HG03039 (cell line): Measurements from ENCODE around the gene HDGFL2.

Experiments
- ATAC-seq: cut with Tn5 transposase; IDR thresholded peaks from one replicate; pipeline ENCODE4 v1.9.1; 2021; ENCODE audit warnings: mild to moderate bottlenecking, moderate library complexity; ENCODE audit not compliant: unreplicated experiment

Gene HDGFL2

DNA sequence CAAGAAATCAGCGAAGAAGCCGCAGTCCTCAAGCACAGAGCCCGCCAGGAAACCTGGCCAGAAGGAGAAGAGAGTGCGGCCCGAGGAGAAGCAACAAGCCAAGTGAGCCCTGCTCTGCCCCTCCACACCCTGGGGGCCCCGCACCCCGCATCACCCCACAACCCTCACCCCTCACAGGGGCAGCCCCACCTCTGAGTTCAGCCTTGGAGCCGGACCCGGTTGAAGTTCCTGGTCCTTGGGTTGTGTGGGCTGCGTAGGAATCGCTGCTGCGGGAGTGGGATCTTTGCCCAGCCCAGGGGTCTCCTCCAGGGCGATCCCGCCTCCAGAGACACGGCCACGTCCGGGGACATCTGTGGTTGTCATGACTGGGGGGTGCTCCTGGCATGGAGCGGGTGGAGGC, 24.2 kb downstream of the HDGFL2 start:
- no peak for ATAC-seq

DNA sequence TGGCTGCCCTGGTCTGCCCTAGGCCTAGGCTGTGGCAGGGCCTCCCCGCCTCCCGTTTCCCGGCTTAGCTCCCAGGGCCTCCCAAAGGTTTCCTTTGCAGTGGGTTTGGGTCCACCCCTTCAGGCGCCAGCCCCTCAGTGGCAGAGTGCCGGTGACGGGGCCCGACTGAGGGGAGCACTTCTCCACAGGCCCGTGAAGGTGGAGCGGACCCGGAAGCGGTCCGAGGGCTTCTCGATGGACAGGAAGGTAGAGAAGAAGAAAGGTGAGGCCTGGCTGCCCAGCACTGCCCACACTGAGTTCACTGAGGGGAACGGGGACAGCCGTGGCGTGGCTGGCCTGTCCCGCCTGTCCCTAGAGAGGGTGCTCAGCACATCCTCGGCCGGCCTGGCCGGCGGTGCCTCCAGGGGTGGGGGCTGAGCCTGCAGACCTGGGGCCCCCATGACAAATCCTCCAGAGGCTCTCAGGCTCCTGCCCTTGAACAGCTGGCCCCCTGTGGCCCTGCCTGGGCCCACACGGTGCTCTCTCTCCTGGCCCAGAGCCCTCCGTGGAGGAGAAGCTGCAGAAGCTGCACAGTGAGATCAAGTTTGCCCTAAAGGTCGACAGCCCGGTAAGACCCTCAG, 25.8 kb downstream of the HDGFL2 start:
- no peak for ATAC-seq

DNA sequence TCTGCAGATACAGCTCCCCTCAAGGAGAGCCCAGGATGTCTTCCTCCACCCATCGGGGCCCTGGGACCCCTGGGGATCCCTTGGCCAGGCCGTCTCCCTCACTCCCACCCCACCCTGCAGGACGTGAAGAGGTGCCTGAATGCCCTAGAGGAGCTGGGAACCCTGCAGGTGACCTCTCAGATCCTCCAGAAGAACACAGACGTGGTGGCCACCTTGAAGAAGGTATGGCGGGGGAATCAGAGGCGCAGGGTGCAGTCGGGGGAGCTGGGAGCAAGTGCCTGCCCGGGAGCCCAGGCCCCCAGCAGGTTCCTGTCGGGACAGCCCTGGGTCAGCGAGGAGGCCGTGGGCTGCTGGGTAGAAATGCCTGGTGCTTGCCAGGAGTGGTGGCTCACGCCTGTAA, 26.6 kb downstream of the HDGFL2 start:
- no peak for ATAC-seq

DNA sequence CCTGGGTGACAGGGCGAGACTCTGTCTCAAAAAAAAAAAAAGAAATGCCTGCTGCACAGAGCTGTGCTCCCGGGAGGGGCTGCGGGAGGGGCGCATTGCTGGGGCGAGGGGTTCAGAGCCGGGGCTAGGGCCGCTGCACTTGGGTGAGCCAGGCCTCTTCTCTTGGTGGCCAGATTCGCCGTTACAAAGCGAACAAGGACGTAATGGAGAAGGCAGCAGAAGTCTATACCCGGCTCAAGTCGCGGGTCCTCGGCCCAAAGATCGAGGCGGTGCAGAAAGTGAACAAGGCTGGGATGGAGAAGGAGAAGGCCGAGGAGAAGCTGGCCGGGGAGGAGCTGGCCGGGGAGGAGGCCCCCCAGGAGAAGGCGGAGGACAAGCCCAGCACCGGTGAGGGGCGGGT, 27.2 kb downstream of the HDGFL2 start:
- ATAC-seq: no peak

DNA sequence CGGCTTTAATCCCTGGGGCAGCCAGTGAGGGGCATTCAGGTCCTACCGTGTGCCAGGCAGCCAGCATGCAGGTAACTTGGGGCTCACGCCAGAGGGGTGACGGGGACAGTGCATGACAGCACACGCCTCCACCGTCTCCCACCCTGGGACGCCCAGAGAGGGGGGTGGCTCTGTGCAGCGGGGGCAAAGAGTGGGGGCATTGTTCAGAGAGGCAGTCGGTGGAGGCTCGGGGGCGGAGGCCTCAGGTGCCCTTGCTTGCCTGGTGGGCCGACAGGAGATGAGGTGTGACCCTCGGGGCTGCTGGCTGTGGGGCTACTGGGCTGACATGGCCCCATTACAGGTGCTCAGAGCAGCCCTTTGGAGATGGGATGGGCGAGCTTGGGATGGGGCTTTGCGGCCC, 27.8 kb downstream of the HDGFL2 start:
- ATAC-seq: no peak

DNA sequence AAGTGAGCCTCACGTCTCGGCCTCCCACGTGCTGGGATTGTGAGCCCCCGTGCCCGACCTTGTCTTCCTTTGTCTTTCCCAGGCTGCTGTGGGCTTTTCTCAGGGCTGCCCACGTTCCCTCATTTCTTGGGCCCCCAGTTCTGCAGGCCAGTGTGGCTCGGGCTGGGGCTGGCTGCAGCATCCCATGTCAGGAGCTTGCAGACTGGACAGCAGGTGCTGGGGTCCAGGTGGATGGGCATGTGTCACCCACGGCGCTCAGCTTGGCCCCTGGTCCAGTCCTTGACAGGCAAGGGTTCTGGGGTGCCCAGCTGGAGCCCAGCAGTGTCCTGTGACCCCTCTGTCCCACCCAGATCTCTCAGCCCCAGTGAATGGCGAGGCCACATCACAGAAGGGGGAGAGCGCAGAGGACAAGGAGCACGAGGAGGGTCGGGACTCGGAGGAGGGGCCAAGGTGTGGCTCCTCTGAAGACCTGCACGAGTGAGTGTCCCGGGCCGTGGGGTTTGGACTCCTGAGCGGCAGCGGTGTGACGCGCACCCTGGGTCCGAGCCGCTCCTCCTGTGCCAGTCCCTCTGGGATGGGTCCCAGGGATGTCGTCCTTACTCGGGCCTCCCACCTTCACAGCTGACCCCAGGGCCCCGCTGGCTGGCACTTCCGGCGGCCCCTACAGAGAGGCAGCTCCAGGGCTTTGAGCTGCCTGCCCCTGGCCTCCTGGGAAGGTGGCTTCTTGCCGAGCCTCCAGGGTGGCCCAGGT, 28.9 kb downstream of the HDGFL2 start:
- ATAC-seq: no peak

DNA sequence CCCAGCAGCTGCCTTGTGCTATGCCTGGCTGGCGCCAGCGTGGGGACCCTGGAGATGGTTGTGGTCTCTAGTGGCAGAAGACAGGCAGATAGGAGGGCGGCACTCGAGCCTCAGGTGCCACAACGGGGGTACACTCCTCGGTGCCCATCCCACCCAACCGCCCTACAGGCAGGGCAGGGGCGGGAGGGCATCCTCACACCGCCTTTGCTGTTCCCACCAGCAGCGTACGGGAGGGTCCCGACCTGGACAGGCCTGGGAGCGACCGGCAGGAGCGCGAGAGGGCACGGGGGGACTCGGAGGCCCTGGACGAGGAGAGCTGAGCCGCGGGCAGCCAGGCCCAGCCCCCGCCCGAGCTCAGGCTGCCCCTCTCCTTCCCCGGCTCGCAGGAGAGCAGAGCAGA, 29.6 kb downstream of the HDGFL2 start:
- ATAC-seq: no peak

DNA sequence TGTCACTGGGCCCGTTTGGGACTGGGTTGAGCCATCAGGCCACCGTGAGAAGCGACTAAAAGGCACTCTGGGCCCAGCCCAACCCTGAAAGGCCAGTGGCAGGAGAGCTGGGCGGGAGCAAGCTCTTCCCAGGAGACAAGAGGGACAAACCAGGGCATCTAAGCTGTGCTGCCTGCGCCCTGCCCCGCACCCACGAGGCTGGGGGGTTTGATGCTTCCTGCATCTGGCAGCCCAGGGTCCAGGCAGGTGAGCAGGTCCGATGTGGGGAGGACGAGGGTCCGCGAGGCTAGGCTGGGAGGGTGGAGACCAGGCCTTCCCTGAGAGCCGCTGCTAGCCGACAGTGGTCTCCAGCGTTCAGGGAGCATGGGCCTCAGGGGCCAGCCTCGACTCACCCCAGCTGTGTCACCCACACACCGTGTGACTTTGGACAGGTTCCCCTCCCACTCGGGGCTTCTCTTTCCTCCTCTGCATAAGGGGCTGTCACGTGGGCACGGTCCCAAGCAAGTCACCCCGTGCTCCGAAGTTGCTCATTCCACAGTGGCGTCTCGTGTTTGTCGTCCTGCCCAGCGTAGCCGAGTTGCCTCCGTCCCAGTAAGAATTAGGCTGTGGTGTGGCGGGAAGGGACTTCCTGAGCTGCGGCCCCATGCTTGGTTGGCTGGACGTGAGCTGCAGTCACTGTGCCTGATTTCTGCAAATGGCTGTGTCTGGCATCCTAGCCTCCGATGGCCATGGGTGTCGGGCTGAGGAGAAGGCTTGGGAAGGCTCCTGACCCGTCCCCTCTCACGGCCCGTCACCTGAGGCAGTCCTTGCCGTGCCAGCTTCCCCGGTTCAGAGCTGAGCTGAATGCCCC, 30.4 kb downstream of the HDGFL2 start:
- no peak for ATAC-seq

DNA sequence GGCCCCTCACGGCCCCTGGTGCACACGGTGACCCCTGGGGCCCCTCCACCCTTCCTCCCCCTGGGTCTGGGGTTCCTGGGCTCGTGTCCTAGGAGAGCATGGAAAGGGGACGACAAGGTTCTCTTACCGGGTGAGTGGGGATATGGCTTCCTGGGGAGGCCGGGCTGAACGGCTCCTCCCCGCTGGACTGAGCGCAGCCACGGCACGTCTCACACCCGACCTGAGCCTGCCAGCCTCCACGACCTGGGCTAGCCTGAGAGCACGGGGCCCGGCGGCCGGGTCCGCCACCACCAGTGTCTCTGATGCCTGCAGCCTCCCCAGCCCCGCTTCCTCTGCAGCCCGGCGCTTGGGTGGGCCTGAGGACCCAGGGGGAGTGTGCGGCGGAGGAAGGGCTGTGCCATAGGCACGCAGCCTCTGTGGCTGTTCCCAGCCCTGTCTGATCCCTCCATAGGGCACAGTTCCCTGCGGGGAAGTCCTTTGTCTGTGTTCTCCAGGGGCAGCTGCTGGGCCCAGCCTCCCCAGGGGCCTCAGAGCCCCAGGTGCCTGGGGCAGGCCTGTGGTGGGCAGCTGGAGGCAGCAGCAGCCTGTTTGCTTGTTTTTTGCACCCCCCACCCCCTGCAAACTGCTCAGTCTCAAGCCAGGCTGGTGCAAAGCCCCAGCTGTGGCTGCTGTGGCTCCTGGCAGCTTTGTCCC, 31.2 kb downstream of the HDGFL2 start:
- ATAC-seq: no peak

DNA sequence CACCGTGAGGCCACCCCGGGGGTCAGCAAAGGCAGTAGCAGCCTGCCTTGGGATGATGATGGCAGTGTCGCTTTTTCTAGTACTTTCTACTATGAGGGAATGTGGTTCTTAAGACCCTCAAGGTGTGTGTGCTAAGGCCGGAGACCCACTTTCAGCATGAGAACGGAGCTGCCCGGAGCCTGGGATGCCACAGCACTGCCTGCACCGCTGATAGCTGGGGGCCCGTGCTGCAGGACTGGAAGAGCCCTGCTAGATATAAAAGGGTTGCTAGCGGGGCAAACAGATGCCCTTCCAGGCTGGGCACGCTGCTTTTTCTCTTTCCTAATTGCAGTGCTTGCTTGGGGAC, 31.7 kb downstream of the HDGFL2 start:
- no peak for ATAC-seq

DNA sequence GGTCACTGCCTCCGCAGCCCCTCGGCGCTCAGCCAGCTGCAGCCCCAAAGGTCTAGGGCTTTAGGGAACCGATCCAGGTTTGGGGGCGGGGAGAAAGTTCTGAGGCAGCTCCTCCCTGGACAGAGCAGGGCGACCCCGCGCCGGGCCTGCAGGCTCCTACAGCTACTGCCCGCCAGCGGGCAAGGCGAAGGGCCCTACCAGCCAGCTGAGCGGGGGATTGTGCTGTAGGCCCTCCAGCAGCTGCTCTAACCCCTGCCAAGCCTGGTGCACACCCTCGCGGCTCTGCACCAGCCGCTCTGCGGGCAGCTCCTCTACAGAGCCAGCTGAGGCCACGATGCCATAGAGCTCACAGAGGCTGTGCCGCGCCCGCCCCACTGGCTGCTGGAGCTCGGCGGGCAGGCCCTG, 32.2 kb downstream of the HDGFL2 start:
- no peak for ATAC-seq

DNA sequence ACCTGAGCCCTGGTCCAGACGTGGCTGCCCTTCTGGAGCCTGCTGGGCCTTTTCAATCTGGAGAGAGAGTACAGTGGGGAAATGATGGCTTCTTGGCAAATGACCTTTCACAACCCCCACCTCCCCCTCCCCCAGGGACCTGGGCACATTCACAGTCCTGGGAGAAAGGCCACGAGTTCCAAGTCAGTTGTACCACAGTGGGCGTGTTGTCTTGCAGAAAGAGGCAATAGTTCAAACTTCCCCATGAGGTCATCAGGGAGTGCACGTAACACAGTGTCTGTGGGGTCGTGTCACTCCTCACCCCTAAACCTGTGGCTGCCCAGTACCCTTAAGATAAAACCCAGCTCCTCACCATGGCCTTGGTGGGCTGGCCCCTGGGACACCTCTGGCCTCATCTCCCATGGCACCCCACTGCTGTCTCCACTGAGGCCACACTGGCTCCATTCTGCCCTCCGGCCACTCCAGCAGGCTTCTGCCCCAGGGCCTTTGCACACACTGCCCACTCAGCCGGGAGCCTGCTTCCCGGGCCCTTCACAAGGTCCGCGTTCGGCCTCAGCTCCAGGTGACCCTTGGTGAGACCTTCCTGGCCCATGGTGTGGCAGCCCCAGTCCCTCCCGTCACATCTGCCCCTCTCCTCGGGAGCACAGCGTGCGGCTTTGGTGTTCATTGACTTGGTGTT, 32.9 kb downstream of the HDGFL2 start:
- no peak for ATAC-seq

DNA sequence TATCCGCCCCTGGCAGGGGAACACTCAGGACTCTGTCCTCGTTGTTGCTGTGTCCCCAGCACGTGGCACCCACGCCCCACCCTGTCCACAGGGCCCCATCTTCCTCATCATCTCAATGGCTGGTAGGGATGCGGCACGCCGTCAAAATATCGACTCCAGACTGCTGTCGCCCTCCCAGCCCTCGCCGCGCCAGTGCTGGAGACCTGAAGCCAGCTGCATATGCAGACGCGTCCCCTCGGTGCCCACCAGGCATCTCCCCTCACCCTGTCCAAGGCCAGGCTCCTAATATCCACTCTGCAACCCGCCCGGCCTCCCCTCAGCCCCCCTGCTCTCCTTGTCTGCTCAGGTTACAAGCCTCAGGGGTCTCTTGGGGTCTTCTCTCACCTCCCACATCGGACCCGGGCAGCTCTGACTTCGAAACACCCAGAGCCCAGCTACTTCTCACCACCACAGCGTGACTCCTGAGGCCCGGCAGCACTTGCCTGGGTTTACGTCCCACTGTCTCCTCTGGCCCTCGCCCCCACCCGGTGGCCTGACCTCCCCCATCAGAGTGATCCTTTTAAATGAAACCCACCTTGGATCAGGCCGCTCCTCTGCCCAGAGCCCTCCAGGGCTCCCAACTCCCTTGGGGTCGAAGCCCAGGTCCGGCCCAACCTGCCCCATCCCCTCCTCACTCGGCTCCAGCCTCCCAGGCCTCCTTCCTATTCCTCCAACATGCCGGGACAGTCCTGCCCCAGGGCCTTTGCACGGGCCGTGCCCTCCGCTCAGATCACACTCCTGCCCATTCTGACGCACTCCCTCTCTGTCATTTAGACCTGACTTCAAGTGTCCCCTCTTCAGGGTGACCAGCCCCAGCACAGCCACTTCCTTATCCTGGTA, 33.7 kb downstream of the HDGFL2 start:
- no peak for ATAC-seq

DNA sequence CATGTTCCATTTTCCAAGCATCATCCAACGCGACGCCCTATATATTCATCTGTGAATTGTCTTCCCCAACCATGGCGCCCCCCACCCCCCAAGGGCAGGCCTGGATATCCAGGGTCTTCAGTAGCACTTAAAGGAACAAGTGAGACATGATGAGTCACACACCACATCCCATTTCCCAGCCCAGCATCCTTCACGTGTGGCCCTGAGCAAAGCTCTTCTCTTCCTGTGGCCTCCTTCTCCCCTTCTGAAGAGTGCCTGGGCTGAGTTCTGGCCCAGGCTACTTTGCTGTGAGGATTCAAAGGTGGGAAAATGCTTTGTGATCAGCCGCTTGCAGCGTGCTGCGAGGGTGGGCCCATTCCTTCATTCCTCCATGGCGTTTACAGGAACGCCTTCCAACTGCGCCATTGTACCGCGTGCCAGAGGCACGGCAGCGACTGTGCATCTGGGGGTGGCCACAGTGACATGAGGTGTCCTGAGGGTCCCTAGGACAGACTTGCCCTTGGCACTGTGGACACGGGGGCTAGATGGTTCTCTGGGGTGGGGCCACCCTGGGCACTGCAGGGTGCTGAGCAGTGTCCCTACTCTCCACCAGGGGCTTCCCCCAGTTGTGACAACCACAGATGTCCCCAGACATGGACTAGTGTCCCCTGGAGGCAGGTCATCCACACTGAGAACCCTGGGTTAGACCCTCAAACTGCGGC, 34.5 kb downstream of the HDGFL2 start:
- ATAC-seq: no peak

DNA sequence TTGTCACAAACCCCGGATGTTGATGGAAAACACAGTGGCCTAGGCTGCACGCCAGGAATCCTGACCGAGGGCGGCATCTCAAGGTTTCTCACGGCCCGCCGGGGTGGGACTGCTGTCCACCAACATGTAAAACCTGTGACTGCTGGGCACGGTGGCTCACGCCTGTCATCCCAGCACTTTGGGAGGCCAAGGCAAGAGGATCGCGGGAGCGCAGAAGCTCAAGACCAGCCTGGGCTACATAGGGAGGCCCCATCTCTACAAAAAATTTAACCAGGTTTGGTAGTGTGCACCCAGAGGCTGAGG, 35.0 kb downstream of the HDGFL2 start:
- ATAC-seq: no peak

DNA sequence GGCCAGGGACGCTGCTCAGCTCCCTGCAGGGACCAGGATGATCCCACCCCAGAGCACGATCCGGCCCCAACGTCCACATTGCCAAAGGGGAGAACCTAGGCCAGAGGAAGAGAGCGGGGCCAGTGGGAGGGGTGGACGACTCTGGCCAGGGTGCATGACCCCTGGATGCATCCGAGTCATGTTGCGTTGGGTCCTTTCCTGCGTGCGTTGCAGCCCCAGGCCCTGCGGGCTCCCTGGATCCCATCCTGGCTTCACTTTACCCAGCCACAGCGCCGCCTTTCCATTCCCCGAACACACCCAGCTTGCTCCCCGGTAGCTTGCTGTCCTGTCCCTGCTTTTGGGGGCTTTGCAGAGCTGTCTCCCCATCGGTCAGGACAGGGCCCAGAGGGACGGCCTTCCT, 35.7 kb downstream of the HDGFL2 start:
- no peak for ATAC-seq

DNA sequence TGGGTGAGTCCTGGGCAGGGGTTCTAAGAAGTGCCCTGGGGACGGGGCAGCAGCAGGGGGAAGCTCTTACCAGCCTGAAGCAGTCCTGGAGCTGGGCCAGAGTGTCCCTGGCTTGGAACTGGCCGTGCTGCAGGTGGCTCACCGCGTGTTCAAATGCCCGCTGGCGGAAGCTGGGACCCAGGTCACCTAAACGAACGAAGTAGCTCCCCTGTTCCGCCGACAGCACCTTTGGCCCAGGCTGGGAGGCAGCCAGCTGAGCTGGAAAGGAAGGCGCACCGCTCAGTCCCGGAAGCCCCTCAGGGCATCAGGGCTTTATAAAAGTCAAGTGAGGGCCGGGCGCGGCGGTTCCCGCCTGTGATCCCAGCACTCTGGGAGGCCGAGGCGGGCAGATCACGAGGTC, 36.6 kb downstream of the HDGFL2 start:
- ATAC-seq: no peak

DNA sequence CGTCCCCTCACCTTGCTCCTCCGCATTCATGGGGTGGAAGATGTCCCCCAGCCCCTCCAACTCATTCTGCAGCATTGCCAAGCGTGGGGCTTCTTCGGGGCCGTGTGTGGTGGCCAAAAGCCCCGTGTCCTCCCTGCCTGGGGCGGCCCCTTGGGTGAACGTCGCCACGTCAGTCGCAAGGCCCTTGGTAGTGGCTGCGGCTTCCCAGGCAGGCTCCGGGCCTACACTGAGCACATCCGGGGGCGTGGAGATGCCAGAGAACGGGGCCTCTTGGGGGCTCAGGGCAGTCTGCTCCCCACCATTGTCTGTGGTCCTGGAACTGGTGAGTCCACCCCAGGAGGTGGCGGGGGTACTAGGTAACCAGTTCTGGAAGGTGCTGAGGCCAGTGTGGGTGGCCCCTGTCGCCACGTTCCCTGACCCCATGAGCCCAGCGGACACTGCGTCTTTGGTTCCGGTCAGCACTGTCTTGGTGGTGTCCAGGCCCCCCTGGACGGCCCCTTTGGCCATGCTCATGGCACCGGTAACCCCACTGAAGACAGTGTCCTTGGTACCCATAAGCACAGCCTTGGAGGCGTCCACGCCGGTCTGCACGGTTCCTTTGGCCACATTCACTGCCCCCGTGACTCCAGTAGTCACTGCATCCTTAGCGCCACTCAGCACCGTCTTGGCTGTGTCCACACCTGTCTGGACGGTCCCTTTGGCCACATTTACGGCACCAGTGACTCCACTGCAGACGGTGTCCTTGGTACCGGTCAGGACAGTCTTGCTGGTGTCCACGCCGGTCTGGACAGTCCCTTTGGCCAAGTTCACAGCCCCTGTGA, 38.5 kb downstream of the HDGFL2 start:
- ATAC-seq: no peak
